Measurements from ENCODE around the gene ATXN1. TPM values are rescaled to one million over a fixed set of nuclear protein-coding genes. Genes with fewer than 3 reads are reported as not detected.

Gene ATXN1
- total RNA-seq, 1 experiment from 2014 or later: 27.0 TPM

GRCh38 chr6:16335176-16335575 is 426.1 kb downstream of the ATXN1 start:
- Histone ChIP-seq H2AFZ (ENCODE audit: low read length) (no peak overlapping the region), H3F3A (ENCODE audit: low read length, unreplicated experiment) (no peaks in the 10 kb centered on the region), H3K36me3 (ENCODE audit: low read depth, low read length) (no peaks in the 10 kb centered on the region), H3K79me2 (ENCODE audit: low read length) (no peaks in the 10 kb centered on the region), H3K9ac (ENCODE audit: low read length) (no peak overlapping the region), H3K9me2 (replicated peaks; ENCODE audit: low read length) (no peaks in the 10 kb centered on the region), H4K20me1 (ENCODE audit: low read length) (no peaks in the 10 kb centered on the region), H3K9me3 (ENCODE audit: low read length) (no peaks in the 10 kb centered on the region), H3K4me2 (ENCODE audit: low read length) (peak overlapping the region; percentile 29; the same call in 1 of the 2 replicates), H3K4me1 (ENCODE audit: insufficient read depth, low read length) (peaks cover 51% of the 10 kb centered on the region), H3K27ac (ENCODE audit: low read length) (peak overlapping the region; percentile 65), H3K4me3 (ENCODE audit: low read length) (no peak overlapping the region), H3K27me3 (ENCODE audit: low read length) (no peaks in the 10 kb centered on the region)
- ChIA-PET CTCF (interaction anchor here (0.6 kb wide), 1 partner anchor 378 kb away, joined by 3 read pairs; no protein-coding TSS in a partner anchor), POLR2A (ENCODE audit: unreplicated experiment) (no interaction called here)
- DNase-seq (no peak), ATAC-seq (no peak)
- TF ChIP-seq CTCF (conservative IDR thresholded peaks at IDR 0.05; ENCODE audit: low read depth, low read length): no peak
- BruUV-seq (replicated peaks): no TSS peak
- intact Hi-C loops (cut with micrococcal nuclease): loop anchor here (10.0 kb wide), 1 partner anchor 620 kb away; no protein-coding TSS in a partner anchor

- Histone ChIP-seq H3K36me3 (ENCODE audit: low read depth, low read length) (no peaks in the 10 kb centered on the region), H3K9ac (ENCODE audit: low read length) (no peak overlapping the region), H3K4me1 (ENCODE audit: insufficient read depth, low read length) (peaks cover 51% of the 10 kb centered on the region), H3K9me3 (ENCODE audit: low read length) (no peaks in the 10 kb centered on the region), H3K79me2 (ENCODE audit: low read length) (no peaks in the 10 kb centered on the region), H3K4me3 (ENCODE audit: low read length) (no peak overlapping the region), H3K4me2 (ENCODE audit: low read length) (peak overlapping the region; percentile 29; the same call in 1 of the 2 replicates), H3K27me3 (ENCODE audit: low read length) (no peaks in the 10 kb centered on the region), H3F3A (ENCODE audit: low read length, unreplicated experiment) (no peaks in the 10 kb centered on the region), H3K27ac (ENCODE audit: low read length) (peak overlapping the region; percentile 65), H3K9me2 (replicated peaks; ENCODE audit: low read length) (no peaks in the 10 kb centered on the region), H4K20me1 (ENCODE audit: low read length) (no peaks in the 10 kb centered on the region), H2AFZ (ENCODE audit: low read length) (no peak overlapping the region)
- intact Hi-C loops (cut with micrococcal nuclease): loop anchor here (5.0 to 10.0 kb wide), 4 partner anchors 163 to 758 kb away; no protein-coding TSS in a partner anchor
- DNase-seq (peak; percentile 85), ATAC-seq (peak; percentile 48)
- TF ChIP-seq CTCF (conservative IDR thresholded peaks at IDR 0.05; ENCODE audit: low read depth, low read length) (no peak), EZH2 (IDR thresholded peaks at IDR 0.05; ENCODE audit: low read length, unreplicated experiment) (no peak), EZH2phosphoT487 (IDR thresholded peaks at IDR 0.05; ENCODE audit: borderline replicate concordance, low read length) (no peak)
- BruUV-seq (replicated peaks): no TSS peak
- POLR2A ChIA-PET (ENCODE audit: unreplicated experiment): interaction anchor here (0.6 kb wide), 1 partner anchor 424 kb away, joined by 19 read pairs; no protein-coding TSS in a partner anchor
- CTCF ChIA-PET: interaction anchor here (0.6 kb wide), 1 partner anchor 379 kb away, joined by 3 read pairs; no protein-coding TSS in a partner anchor
These were observed 426.6 kb downstream of the ATXN1 start for GRCh38 chr6:16334671-16335070.

- H3K4me2 ChIP-seq (ENCODE audit: low read length): peak overlapping the region; percentile 4
- DNase-seq: peak; percentile 84
- H3K4me3 ChIP-seq (ENCODE audit: low read length): no peak overlapping the region
- peak; percentile 30 for ATAC-seq
- no peak overlapping the region for H2AFZ ChIP-seq (ENCODE audit: low read length)
- H3K9me2 ChIP-seq (replicated peaks; ENCODE audit: low read length): no peaks in the 10 kb centered on the region
- TF ChIP-seq EZH2phosphoT487 (IDR thresholded peaks at IDR 0.05; ENCODE audit: borderline replicate concordance, low read length): no peak
- no peak for TF ChIP-seq EZH2 (IDR thresholded peaks at IDR 0.05; ENCODE audit: low read length, unreplicated experiment)
- TF ChIP-seq CTCF (conservative IDR thresholded peaks at IDR 0.05; ENCODE audit: low read depth, low read length): no peak
- H3K9ac ChIP-seq (ENCODE audit: low read length): no peak overlapping the region
- H3K27ac ChIP-seq (ENCODE audit: low read length): peak overlapping the region; percentile 65
- intact Hi-C loops (cut with micrococcal nuclease): loop anchor here (2.0 to 10.0 kb wide), 5 partner anchors 164 to 759 kb away; no protein-coding TSS in a partner anchor
- no peaks in the 10 kb centered on the region for H3K79me2 ChIP-seq (ENCODE audit: low read length)
- H3K36me3 ChIP-seq (ENCODE audit: low read depth, low read length): no peaks in the 10 kb centered on the region
- ChIA-PET CTCF (interaction anchor here (0.6 to 1.2 kb wide), 2 partner anchors 12 to 177 kb away, joined by 3 to 4 read pairs; no protein-coding TSS in a partner anchor), POLR2A (ENCODE audit: unreplicated experiment) (interaction anchor here (0.6 kb wide), 1 partner anchor 80 kb away, joined by 3 read pairs; no protein-coding TSS in a partner anchor)
- H3K9me3 ChIP-seq (ENCODE audit: low read length): no peaks in the 10 kb centered on the region
- H3K4me1 ChIP-seq (ENCODE audit: insufficient read depth, low read length): peaks cover 42% of the 10 kb centered on the region
- no peaks in the 10 kb centered on the region for H3K27me3 ChIP-seq (ENCODE audit: low read length)
- no peaks in the 10 kb centered on the region for H3F3A ChIP-seq (ENCODE audit: low read length, unreplicated experiment)
- no TSS peak for BruUV-seq (replicated peaks)
- H4K20me1 ChIP-seq (ENCODE audit: low read length): no peaks in the 10 kb centered on the region
These were observed 427.7 kb downstream of the ATXN1 start for GRCh38 chr6:16333580-16333979.

Data from PC-3 (cell line).